ENCODE measurements around the gene MYO5C.

MYO5C gene

DNA sequence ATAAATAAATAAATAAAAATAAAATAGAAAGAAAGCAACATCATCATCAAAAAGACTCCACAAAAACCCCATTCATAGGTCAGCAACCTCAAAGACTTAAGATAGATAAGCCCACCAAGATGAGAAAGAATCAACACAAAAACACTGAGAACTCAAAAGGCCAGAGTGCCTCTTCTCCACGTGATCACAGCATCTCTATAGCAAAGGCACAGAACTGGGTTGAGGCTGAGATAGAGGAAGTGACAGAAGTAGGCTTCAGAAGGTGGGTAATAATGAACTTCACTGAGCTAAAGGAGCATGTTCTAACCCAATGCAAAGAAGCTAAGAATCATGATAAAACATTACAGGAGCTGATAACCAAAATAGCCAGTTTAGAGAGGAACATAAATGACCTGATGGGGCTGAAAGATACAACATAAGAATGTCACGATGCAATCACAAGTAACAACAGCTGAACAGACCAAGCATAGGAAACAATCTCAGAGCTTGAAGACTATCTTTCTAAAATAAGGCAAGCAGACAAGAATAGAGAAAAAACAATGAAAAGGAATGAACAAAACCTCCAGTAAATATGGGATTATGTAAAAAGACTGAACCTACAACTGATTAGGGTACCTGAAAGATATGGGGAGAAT, 130.9 kb downstream of the MYO5C start:
- no peak for FAIRE-seq

DNA sequence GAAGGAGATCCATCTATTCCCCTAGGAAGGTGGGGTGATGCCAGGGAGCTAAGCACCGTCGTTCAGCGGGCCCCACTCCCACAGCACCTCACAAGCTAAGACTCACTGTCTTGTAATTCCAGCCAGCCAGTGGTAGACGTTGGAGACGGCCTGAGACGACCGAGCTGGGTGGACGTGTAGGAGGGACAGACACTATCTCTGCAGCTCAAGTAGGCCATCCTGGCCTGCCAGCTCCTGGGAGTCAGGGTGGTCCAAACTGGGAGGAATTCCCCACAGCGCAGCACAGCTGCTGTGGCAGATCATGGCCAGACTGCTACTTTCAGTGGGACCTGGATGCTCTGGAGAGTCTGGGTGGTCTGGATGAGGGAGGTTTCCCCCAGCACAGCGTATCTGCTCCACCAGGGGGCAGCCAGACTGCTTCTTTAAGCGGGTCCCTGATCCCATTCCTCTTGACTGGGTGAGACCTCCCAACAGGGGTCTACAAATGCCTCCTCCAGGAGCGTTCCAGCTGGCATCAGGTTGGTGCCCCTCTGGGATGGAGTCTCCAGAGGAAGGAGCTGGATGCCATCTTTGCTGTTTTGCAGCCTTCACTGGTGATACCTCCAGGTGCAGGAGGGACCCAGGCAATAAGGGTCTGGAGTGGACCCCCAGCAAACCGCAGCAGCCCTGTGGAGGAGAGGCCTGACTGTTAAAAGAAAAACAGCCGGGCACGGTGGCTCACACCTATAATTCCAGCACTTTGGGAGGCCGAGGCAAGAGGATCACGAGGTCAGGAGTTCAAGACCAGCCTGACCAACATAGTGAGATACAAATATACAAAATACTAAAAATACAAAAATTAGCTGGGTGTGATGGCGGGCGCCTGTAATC, 132.0 kb downstream of the MYO5C start:
- no peak for FAIRE-seq

DNA sequence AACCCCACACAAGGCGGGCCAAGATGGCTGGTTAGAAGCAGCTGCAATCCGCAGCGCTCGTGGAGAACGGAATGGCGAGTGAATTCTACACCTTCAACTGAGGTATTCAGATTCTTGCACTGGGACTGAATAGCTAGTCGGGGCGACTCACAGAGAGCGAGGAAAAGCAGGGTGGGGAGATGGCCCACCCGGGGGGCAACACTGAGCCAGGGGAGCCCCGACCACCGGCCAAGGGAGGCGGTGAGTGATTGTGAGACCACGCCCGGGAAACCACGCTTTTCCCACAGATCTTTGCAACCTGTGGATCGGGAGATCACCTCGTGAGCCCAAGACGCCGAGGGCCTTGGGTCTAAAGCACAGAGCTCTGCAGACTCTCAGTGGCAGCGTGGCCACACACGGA, 132.7 kb downstream of the MYO5C start:
- FAIRE-seq: no peak

DNA sequence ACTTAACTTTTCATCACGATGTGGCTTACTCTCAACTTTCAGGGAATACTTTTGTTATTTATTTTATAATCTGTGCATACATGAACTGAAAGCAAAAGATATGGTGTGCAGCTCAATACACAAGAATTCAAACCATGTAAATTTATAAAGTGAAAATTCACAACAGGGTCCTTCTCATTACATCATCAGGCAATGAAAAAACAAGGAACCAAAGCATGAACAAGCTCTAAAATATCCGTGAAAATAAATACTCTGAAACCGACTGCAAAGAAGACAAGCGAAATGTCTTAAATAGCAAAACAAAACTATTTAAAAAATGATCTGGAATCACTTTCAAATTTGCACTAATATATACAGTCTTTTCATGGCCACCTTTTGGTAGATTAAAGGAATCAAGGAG, 133.3 kb downstream of the MYO5C start:
- FAIRE-seq: no peak

DNA sequence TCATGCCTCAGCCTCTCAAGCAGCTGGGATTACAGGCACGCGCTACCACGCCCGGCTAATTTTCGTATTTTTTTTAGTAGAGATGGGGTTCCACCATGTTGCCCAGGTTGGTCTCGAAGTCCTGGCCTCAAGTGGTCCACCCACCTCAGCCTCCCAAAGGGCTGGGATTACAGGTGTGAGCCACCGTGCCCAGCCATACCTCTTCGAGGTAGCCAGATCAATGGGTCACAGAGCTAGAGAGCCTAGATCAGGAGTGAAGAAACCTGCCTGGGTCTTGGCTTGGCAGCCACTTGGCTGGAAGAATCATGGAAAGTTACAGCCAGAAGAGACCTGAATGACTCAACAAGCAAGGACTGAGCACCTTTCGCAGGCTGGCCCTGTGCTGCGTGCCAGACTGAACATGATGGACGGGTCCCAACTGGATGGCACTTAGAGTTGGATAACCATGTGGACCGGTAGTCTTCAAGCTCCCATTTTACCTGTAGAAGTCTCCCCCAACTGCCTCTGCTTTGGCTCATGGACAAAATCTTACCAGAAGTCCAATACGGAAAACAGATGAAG, 134.1 kb downstream of the MYO5C start:
- no peak for FAIRE-seq

DNA sequence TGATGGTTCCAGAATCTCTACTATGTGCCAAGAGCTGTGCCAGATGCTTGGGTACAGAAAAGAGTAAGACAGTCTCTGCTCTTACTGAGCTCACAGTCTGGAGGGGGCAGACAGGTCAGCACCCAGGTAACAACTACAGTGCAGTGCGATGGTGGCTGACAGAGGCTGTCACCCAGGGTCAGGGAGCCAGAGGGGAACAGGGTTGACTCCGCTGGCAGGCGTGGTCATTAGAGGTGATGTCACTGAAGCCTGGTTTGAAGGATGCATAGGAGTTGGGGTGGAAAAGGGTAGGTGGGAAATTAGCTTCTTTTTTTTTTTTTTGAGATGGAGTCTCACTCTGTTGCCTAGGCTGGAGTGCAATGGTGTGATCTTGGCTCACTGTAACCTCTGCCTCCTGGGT, 136.0 kb downstream of the MYO5C start:
- no peak for FAIRE-seq

DNA sequence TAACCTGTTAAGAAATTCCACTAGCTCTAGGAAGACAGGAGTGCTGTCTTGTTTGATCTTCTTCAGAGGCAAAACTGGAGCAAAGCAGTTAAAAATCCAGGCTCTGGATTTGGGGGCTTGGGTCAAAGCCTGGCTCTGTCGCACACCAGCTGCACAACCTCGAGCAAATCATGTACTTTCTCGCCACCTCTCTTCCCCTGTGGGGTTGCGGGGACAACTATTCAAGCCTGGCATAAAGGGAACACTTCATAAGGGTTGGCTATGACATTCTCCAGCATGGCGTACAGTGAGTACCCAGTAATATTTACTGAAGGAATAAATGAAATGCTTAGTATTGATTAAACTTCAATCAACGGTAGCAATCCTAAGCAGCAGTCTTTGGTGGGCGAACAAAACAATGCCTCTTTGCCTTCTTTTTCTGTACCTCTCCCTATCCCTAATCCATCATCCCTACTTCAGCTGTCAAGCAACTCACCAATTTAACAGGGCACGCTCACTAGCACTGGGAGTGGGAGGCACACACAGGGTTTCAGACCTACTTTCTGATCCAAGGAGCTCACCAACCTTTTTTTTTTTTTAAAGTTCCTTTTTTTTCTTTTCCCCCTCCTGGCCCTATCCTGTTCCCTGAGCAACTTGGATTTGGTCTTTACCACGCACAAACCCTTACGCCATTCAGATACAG, 137.4 kb downstream of the MYO5C start:
- FAIRE-seq: no peak

DNA sequence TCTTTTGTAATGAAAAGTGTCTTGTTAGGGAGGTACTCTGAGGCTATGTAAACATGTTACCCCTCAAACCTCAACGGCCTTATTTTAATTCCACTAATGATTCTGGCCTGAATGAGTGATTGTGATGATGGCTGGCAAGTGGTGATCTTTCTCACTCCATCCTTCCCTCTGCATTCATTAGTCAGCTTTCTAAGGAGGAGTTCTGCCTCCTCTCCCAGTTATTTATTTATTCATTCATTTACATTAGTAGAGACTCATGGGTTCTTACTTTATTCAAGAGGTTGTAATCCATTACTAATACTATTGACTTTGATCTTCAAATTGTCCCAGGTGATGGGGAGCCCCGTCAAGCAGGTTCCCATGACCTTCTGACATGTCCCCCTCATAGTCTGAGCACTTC, 139.7 kb downstream of the MYO5C start:
- no peak for FAIRE-seq

DNA sequence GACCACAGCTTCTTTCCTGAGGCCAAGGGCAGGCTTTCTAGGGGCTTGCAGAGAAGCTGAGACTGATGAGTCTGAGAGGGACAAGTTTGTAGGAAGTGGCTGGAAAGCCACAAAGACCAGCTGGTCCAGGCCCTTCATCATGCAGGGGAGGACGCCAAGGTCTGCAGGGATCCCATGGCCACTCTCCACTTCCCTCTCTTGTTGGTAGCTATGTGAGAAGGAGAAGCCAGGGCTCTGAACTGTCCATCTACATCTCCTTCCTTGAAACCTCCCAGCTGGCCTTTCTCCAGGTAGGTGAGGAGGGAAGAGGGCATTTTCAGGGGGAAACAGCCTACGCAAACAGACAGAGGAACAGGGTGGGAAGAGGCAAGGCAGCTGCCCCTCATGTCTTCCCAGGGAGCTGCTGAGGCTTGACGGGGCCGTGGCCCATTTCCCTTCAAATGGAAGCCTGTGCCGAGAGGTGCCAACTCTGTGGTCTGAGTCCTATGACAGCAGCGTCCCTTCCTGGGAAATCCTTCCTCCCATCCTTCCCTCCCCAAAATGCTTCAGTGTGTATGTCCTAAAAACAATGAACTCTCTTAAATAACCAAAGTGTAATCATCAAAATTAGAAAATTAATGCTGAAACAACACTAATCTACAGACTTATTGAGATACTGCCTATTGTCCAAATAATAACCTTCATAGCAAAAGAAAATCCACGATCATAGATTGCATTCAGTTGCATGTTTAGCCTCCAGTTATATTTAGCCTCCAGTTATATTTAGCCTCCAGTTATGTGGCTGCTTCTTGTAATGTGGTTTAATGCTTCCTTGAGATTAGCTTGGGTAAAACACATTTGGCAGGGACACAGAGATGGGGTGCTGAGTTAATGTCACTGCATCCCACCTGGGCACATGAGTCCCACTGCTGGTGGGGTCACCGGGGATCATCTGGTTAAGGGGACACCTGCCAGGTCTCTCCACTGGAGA, 140.4 kb downstream of the MYO5C start:
- no peak for FAIRE-seq

DNA sequence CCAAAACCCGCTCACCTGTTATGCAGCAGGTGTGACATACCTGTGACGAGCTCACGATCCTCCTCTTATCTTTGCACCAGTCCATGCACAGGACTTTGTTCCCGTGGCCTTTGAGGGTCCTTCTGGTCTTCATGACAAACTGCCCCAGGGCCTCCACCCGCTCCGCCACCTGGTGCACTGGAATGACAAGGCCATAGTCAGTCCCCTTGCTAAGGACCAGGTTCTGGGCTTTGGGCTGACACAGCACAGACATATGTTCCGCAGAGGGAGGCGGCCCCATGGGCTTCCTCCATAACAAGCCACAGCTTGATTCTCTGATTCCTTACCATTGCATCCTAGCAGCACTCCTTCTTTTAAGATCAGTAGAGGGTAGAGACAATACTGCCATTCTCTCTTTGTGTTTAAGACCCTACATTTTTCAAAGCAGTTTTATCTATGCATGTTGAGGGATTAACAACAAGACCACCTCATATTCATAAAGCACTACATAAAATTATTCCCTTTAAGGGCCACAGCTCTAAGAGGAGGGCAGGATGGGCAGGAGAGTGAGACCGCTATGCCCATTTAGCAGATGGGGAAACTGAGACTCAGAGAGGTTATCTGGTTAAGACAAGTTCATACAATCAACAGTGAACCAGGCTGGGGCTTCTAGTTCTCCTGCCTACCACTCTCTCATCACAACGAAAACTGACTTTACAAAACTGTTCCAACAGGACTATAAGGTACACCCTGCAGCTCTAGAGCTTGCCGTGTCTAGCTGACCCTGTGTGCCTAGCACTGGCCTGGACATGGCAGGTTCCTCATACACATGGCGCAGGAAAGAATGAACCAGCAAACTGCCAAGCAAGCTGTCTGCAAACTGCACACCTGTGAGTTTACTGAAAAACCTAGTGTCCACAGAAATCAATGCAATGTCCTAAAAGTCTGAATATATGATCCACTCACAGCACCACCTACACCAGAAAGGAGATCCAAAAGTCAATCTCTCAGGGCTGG, 141.4 kb downstream of the MYO5C start:
- no peak for FAIRE-seq

DNA sequence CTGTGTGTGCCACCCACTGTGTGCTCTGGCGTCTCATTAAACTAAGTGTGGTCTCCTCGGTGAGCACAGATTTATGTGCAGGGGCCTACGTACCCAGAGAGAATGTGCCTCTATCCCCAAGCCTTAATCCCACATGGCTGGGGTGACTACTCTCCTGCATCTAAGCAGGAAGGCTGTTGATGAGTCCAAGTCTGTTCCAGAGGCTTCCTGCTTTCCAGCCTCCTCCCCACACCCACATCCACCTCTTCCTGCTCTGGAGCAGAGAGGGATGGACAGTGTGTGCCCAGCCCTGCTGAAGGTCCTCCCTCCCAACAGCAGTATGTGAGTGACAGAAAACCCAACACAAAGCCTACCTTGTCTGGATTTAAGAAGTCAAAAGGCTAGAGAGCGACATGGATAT, 144.3 kb downstream of the MYO5C start:
- no peak for FAIRE-seq

DNA sequence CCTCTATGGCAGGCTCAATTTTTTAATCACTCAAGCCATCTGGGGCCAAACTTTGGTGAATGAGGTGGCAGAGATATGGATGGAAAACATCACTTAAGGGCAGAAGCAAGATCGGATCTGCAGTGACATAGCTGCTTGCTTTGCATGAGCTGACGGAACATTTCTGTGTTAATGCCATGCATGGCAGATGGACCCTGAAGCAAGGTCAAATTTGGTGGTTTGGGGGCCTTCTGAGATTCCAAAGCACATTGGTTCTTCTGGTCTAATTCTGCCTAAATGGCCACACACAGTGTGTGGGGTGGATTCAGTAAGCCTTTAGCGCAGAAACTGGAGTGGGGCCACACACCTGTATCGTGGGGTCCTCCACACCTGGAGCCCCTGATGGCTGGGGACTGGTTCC, 144.7 kb downstream of the MYO5C start:
- FAIRE-seq: no peak

DNA sequence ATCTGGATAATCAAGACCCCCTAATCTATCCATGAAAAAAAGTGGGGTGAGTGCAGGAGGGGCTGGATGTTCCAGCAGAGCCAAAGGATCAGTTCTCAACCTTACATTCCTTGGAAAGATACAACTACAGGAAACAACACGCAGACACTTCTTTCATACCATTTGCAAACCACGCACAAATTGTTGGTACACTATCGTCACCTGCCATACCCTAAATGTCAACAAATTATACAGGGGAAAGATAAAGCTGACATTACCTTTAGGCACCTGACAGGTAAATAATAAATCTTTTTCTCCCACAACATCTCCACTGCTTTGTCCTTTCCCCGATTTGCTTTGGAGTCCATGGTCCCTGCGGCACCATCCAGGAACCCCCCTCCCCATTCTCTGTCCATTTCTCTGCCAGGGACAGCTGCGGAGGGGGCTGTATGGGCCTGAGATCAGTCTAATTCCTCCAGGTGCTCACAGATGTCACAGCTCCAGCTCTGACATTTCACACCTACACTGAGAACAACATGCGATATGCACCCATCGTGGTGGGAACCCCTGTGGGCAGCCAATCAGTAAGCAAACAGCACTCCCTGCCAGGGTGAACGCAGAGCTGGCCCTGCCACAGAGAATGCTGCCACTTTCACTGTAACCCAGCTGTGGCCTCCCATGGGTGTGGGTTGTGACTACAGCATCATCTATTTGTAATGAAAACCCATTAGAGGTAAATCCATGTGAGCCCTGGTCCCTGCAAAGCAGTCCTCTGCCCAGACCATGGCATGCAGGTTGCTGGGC, 145.4 kb downstream of the MYO5C start:
- no peak for FAIRE-seq

DNA sequence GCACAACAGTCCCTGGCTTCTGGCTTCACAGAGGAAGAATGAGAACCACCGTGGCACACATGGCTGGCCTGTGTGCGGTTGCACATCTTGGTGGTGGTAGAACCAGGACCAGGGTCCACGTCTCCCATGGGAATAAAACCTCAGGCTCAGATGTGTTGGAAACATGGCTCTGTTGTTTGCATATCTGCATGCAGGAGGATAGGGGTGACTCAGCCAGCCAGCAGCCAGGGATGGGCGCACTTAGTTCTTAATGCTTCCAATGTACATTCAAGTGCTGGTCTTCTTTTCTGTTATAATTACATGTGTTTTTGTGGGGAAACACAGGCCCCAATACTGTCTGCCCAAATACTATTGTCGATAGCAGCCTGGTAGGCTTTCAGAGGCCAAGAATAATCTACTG, 147.2 kb downstream of the MYO5C start:
- FAIRE-seq: no peak

DNA sequence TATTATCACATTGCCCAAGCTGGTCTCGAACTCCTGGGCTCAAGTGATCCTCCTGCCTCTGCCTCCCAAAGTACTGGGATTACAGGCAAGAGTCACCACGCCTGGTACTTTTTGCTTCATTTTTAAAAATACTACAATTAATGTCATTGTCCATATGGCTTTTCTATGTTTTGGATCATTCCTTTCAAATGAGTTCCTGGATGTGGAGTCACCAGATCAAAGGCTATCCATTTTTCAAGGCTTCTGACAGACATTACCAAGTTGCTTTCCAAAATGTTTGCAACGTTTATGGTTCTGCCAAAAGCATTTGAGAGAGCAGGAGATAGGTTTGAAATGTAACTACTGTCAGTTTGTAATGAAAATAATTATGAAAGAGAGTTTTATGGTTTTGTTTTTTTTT, 148.8 kb downstream of the MYO5C start:
- FAIRE-seq: no peak

DNA sequence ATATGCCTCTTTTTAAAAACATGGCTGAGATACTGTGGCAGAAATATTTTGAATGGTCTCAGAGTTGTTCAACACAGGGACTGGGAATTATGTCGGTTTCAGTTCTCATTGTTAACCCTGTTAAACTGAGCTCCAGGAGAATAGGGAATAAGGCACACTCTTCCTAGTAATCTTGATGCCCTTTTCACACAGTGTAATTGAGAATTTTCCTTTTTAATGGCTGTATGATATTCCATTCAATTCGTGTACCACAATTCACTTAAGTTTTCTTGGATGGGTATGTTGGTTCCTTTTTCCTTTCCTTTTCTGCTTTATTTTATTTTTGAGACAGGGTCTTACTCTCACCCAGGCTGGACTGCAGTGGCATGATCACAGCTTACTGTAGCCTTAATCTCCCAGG, 149.3 kb downstream of the MYO5C start:
- FAIRE-seq: no peak

DNA sequence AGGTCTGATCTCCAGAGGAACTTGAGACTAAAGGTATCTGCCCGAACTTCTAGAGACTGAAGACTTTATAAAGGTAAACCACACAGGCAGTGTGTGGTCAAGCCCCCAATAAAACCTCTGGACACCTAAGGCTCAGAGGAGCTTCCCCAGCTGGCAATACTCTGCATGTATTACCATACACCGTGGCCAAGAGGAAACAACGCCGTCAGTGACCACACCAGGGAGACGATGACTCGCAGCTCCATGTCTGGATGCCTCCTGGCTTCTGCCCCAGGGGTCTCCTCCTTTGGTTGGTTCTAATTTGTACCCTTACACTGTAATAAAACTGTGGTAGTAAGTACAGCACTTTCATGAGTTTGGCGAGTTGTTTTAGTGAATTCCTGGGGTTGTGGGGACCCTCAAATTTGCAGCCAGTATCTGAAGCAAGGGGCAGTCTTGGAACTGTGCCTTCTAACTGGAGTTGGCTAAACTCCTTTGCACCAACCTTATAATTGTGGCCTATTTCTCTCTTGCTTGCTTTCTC, 150.9 kb downstream of the MYO5C start:
- FAIRE-seq: no peak

DNA sequence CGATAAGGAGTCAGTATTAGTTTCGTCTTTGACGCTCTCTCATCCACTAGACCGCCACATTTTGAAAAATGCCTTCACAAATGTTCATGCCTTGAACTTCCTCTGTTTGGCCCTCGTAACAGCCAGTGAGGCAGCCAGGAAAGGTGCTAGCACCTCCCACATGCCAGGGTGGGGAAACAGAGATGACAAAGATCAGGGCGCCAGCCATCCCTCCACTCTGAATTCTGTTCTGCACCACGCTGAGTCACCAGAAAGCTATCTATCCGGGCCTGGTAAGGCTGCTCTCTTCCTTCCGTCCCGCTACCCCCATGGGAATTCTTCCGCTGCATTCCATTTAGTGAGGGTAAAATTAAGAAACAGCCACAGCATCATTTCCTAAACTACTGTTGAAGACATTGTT, 151.7 kb downstream of the MYO5C start:
- FAIRE-seq: no peak

Data from TTC549 (cell line).